NCI-H345 treated with DMSO at 0.1 percent for 48 hours (cell line): Measurements from ENCODE around the gene GLB1L3.
"Not testable (repeated sequence)": the region's sequence is repeated elsewhere in the genome, so short reads cannot be mapped to it uniquely, and the experiment has no call there.

Experiments used
- DNase-seq: peaks from one replicate; lab custom pipeline; 2025; ENCODE audit not compliant: unreplicated experiment; lab: John Stamatoyannopoulos, UW

The GLB1L3 gene

DNA sequence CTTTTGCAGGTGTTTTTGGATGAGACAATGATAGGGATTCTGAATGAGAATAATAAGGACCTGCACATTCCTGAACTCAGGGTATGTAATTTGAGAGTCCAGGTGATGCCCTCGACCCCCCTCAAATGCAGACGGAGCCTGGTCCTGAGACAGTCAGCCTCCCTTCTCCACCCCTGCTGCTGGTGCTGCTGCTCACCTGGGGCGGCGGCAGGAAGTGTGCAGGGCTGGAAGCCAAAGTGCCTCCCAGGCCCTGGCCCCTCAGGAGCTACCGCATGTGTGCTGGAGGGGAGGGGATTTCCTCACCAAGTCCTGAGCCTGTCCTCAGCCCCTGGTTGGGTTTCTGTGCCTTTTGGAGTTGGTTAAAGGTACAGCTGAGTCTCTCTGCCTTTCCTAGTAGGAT, 36.6 kb downstream of the GLB1L3 start:
- DNase-seq, result no peak

DNA sequence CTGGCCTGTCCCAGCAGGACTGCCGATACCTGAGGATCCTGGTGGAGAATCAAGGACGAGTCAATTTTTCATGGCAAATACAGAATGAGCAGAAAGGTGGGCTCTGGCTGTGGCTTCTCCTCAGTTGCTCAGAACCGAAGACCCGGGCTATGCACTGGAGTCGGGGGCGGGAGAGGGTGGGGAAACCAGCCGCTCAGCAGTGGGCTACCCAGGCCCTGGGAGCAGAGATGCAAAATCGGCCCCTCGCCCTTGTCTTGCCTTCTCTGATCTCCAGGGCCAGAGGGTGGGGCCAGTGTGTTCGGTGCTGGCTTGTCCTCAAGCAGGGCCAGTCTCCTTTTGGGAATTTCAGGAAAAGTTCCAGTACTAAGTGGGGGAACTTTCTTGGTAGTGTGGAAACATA, 37.2 kb downstream of the GLB1L3 start:
- no peak for DNase-seq

DNA sequence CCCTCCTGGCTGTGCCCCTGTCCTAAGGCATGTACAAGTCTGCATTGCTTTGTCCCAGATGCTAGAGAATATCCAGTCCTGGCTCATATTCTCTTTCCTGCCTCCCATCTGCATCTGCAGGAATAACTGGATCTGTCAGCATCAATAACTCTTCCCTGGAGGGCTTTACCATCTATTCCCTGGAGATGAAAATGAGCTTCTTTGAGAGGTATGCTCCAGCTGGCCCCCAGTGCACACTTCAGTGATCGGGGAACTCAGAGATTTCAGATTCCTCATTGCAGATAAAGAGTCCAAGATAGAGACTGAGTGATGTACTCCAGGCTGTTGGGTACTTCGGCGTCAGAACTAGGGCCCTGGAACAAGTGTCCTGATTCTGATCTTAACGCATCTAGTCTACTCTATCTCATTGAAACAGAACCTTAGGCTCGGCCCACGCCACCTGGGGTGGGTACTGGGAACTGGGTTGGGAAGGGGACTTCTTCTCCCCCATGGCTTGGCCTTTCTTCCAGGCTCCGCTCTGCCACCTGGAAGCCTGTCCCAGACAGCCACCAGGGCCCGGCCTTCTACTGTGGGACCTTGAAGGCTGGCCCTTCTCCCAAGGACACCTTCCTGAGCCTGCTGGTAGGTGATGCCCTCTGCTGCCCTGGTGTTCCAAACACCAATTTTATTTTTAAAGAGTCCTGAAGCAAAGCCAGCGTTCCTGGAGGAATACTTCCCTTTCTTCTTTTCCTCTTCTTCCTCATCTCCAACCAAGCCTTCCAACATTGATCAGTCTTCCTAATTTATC, 37.8 kb downstream of the GLB1L3 start:
- no peak for DNase-seq

DNA sequence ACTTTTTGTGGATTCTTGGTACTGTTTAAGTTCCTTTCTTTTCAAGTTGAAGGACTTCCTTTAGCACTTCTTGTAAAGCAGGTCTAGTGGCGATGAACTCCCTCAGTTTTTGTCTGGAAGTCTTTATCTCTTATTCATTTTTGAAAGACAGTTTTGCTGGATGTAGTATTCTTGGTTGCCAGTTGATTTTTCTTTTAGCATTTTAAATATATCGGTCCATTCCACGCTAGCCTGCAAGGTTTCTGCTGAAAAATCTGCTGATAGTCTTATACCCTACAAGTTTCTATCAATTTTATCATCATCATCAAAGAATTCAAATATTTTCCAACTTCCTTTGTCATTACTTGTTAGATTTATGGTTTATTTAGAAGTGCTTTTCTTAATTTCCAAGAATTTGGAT, 40.9 kb downstream of the GLB1L3 start:
- DNase-seq, result no peak

DNA sequence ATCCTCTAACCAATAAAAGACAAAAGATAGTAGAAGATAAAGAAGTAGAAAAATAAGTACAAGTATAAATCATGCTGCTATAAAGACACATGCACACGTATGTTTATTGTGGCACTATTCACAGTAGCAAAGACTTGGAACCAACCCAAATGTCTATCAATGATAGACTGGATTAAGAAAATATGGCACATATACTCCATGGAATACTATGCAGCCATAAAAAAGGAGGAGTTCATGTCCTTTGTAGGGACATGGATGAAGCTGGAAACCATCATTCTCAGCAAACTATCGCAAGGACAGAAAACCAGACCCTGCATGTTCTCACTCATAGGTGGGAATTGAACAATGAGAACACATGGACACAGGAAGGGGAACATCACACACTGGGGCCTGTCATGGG, 45.2 kb downstream of the GLB1L3 start:
- DNase-seq, result not testable (repeated sequence)

DNA sequence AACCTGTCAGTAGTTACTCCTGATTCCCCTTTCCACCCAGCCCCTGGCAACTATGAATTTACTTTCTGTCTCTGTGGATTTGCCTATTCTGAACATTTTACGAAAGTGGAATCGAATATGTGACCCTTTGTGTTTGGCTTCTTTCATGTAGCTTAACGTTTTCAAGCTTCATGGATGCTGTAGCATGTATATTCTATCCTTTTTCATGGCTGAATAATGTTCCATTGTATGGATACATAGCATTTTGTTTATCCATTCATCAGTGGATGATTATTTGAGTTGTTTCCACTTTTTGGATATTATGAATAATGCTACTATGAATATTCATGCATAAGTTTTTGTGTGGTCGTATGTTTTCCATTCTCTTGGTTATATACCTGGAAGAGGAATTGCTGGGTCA, 46.4 kb downstream of the GLB1L3 start:
- DNase-seq, result no peak

DNA sequence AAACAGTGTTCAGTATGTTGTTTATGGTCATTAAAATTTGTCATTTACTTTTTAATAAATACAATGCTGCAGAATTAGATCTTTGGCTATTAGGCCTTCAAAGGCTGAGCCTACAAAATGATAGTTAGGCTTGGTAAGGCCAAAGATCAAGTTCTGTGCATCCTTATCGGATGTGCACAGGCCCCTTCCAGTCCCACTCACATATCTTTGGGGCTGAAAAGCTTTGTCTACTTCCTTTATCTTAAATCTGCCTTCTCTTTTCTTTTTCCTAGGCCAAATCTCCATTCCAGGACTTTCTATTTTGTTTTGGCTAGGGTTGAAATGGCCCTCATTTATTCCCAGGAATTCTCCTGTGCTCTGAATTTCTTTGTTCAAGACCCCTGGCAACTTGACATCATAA, 52.3 kb downstream of the GLB1L3 start:
- DNase-seq, result no peak

DNA sequence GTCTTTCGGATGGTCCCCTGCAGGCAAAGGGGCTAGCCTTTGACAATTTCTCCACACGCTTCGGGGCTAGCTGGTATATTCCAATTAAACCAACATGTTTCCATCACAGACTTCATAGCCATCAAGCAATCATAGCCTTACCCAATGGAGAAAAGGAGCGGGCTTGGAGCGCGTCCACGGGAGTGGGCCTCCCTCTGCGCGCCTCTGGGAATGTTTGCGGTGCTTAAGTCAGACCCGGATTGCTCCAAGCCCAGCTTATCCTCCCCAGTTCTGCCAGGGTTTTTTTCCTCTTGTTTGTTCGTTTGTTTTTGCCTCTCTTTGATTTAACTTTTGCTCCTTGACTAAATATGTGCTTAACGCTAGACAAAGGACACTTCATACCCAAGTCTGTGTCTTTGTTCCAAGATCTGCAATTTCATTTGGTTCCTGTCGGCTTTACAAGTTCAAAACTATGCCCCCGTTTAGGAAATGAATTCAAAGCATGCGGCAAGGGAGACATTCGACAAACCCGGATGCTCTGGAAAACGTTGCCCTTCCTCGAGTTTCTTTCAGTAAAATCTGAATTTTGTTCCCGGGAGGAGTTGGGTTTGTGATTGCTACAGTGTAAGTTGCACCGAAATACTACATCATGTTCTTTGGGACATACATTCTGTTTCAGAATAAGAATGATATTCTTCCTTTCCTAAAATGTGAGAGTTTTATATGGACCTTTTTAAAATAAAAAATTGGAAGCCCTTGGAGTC, 54.6 kb downstream of the GLB1L3 start:
- no peak for DNase-seq

DNA sequence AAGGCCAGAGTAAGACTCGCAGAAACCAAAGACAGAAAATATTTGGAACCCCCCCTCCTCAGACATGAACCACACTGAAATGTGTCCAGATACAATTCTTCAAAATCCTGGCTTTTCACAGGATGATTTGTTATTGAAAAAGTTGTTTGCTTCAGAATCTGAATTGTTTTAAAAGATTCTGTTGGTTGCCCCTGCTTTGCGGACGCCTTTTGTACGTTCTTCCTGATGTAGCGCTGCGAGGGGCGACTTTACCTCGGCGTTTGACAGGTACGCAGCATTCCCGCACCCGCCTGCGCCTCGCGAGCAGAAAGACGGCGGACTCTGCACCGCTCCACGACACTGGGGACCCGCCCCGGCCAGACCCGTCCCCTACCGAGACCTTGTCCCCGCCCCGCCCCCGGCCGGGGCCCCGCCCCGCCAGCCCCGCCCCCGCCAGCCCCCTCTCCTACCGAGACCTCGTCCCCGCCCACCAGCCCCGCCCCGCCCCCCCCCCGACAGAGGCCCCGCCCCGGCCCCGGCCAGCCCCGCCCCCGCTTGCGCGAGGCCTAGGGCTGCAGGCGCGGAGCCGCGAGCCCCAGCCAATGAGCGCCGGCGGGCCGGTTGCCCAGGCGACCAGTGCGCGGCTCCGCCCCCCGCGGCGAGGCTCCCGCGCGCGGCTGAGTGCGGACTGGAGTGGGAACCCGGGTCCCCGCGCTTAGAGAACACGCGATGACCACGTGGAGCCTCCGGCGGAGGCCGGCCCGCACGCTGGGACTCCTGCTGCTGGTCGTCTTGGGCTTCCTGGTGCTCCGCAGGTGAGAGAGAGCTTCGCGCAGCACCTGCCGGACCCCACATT, 55.4 kb downstream of the GLB1L3 start, which contains the start of gene GLB1L2:
TSS of gene GLB1L2 (plus strand) at position 635 of the 835 bp plus-strand sequence. CDS start at position 709, 74 bp downstream.
- DNase-seq, result peak; percentile 69

DNA sequence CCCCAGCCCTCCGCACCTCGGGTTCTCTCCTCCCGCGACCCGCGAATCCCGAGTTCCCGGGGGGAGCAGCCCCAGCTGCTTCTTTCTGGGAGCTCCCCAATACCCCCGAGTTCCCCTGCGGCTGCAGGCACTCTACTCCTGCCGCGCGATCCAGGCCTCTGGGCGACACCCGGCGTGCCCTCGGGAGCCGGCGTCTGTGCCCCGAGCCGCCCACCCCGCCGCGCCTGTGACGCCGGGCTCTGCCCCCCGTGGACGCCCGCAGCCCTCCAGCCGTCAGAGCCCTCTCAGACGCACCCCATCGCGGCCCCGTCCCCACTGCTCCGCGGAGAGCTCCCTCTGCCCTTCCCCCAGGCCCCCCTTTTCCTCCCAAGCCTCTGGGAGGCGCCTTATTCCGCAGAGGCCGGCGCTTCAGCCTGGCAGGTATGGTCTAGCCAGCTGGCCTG, 56.0 kb downstream of the GLB1L3 start:
- no peak for DNase-seq

DNA sequence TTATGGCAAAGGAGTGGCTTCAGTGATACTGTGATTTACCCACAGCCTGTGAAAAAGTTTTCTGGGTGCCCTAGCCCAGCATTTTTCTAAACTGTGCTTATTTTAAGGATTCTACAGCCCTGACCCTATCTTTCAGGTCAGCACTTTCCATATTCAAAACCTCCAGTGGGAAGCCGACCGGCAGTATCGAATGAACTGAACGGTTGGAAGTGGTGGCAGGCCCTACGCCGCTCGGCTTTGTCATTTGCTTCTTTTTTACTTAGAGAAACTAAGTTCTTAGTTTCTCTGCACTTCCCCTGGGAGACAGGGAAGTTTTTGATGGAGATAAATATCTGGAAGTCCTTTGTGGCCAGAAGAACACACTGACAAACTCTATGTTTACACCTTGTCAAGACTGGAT, 56.6 kb downstream of the GLB1L3 start:
- DNase-seq, result no peak

DNA sequence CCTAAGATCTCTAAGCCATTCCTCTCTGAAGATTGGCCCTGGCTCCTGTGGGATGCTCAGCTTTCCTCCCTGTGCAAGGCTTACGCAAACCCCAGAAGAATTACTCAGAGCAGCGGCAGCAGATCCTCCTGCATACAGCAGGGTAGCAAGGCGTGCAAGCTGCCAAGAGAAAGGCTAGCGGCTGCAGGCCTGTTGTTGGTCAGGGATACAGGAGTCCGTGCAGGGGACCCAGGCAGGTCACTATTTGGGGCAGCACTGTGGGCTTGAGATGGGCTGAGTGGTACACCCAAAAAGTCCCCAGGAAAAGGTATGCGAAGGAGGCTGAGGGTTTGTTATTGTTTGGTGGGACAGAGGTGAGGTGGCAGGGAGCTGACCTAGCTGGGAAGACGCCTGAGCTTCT, 57.1 kb downstream of the GLB1L3 start:
- DNase-seq, result no peak

DNA sequence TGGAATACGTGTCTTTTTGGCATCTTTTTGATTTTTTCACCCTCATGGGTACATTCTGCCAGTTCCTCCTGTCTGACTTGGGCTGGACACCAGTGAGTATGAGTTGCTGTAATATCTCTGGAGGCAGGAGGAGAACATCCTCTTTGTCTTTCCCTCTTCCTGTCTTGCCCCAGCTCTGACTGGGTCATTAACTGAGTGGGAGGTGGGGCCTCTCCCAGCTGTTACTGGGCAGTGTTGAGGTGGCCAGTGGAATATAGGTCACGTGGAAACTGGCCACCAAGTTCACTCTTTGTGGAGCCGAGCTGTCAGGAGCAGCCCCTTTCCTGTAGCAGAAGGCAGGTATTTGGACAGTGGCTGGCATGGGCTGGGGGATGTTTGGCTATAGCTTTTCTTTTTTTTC, 57.8 kb downstream of the GLB1L3 start:
- DNase-seq, result no peak

DNA sequence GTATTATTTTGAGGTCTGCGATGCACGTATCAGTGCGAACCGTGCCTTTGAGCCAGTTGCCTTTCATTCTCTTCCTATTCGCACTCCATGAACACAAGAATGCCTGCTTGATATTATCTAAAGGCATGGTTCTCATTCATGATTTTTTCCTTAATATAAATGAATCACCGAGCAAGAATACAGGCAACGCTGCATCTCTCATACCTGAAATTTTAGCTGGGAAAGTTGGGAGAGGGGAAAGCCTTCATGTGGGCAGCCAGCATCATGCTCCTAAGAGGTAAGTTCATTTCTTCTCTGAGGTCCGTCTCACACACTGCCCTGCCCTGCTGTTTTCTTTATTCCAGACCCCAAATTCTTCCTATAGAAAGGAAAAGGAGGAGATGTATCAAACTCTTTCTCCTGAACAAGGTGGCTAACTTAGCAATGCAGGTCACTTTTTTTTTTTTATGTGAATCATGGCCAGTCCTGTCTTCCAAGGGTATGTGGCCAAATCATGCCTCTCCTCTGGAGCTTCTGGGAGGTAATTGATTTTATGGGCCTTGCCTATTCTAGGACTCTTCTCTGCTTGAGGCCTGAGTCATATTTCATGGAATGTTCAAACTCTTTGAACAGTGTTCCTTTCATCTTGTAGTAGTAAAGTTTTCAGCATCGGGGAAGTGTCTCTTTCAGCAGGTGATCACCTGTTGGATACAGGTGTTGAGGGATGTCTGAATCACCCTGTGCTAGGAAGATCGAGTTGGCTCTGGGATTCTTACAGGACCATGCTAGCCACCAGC, 58.8 kb downstream of the GLB1L3 start:
- DNase-seq, result no peak

DNA sequence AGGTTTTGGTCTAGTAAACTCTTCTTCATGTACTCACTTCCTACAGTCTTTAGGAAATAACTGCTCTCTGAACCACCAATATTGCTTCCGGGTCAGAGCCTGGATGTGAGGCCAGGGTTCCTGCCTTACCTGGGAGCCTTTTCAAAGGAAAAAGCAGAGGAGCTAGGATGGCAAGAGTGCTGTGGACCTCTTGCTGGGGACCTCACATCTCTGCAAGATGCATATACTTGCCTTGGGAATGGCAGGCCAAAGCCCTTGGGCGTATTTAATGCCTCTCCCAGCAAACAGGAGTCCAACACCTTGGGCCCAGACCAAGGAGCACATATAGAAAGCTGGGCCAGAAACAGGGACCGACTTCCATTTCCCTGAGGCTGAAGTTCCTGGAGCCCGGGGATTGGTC, 60.9 kb downstream of the GLB1L3 start:
- no peak for DNase-seq

DNA sequence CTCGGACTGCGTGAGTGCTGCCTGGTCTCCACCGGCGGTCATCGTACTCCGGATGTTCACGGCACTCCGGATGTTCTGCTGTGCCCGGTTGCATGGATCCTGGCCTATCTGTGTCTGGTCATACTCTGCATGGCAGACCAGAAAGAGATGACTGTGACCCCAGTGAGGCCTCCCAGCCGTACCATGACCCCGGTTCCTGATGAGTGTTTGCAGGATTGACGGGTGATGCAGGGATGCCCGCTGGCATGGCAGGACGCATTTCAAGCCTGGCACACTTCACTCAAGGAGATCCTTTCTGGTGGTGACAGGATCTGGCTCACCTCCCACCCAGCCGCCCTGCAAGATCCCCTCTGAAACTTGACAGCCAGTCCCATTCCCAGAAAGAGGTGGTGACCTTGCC, 61.9 kb downstream of the GLB1L3 start:
- no peak for DNase-seq

DNA sequence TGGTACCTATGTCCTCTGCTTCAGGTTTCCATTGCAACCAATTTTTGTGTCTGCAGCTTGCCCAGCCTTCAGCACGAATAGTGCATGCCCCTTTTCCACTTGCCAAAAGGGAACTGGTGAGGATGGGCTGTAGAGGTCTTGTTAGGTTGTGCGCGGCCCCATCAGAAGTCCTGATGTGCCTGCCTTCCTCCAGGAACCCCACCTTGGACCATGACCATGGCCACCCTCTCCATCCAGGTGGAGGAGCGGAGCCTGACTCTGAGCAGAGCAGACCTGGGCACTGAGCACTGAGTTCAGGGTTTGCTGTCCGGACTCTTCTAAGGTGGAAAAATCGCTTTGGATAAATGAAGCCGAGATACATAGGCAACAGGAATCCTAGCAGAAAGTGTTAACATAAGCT, 62.5 kb downstream of the GLB1L3 start:
- DNase-seq, result no peak

DNA sequence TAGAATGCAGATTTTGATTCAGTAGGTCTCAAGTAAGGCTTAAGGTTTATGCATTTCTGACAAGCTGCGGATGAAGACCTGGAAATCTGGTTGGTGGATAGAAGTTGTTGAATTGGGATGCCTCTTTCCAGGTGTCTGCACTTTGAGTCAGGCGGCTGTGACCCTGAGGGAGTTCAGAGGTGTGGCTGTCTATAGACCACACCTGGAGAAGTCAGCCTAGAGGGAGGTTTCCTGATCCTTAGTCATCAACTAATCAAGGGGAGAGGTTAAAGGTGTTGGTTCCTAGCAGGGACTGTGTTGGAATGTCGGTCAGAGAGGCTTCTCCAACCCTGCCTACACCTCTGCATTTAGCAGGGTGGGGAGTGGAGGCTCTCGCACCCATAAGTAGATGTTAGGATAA, 63.6 kb downstream of the GLB1L3 start:
- no peak for DNase-seq

DNA sequence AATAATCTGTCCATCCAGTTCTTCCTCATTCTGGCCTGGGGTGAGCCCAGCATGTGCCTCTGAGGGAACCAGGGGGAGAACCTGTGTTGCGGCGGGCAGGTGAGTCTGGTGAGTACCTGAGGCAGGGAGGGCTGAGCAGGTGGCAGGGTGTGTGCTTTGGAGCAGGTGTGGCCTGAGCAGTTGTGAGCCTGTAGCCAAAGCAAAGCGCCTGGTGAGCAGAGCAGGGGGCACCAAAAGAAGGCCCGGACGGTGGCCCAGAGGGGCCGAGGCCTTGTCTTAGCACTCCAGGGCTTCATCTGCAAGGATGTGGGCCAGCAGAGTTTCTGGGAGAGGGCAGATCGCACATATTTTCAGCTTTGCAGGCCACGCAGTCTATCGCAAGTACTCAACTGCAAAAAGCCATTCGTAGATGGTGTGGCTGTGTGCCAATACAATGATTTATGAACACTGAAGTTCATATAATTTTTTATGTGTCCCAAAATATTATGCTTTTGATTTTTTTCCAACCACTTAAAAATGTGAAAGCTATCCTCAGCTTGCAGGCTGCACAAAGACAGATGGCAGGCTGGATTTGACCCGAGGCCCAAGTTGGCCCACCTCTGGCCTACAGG, 64.3 kb downstream of the GLB1L3 start:
- DNase-seq, result no peak

DNA sequence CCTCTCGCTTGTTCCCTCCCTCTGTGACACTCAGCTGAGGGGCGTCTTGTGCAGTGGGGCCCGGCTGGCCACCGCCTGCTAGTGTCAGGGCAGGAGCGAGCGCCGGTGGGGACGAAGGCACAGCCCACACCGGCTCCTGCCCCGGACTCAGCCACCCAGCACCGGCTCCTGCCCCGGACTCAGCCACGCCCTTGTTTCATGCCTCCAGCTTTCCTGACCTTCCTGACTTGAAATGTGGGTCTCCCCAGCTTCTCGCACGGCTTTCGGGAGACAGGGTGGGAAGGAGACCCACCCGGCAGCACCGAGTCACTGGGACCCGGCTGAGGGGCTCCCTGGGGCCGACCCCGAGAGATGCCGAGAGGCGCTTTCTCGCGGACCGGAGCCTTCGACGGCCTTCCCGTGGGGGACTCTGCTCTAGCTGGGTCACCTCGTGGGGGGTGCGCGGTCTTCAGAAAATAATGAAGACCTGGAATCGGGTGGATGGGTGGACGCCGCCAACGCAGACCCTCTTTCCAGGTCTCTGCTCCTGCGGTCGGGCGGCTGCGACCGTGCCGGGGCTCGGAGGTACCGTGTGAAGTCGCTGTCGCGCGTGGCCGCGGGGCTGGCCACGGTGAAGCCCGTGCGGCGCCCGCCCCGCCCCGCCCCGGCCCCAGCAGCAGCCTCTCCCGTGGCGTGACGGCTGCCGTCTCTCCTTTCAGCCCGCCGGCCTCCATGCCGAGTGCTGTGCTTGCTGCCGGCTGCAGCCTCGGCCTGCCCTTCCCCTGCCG, 65.8 kb downstream of the GLB1L3 start:
- no peak for DNase-seq
